ENCODE results near the gene SF3B2.
A peak's percentile ranks its signal among the peaks of the same experiment; 100 is the strongest.

SF3B2 gene

DNA sequence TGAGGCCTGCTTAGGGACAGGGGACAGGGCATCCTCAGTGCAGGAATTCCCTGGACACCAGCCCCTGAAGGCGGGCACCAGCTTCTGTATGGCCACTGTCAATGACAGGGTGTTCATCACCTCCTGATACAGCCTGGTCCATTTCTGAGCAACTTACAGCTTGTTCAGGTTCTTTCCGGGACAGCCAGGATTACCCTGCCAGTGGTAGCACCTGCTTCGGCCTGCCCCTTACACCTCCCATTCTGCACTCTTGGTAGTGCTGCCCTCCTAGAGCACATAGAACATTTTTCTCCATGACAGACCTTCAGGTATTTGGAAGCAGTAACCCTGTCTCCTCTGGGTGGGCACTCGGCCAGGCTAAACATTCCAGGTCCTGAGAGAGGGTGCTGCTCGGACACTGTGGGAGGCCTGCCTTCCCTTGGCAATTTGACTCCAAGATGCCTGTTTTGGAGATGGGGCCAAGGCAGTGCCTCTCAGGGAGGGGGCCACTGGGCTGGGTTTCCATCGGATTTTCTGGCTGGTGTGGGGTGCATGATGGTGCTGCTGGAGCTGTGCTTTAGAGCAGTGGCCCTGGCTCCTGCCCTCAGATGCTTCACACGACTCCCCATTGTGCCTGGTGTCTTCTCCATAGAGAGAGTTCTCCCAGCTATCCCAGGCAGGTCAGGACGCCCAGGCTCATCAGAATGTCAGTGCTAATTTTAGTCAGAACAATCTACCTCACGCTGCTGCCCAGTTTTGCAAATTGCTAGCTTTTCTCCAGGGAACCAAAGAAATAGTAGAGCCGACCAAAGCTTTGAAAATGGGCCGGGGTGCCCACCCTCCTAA, 4.4 kb upstream of the SF3B2 start:
- DNase-seq = no peak

DNA sequence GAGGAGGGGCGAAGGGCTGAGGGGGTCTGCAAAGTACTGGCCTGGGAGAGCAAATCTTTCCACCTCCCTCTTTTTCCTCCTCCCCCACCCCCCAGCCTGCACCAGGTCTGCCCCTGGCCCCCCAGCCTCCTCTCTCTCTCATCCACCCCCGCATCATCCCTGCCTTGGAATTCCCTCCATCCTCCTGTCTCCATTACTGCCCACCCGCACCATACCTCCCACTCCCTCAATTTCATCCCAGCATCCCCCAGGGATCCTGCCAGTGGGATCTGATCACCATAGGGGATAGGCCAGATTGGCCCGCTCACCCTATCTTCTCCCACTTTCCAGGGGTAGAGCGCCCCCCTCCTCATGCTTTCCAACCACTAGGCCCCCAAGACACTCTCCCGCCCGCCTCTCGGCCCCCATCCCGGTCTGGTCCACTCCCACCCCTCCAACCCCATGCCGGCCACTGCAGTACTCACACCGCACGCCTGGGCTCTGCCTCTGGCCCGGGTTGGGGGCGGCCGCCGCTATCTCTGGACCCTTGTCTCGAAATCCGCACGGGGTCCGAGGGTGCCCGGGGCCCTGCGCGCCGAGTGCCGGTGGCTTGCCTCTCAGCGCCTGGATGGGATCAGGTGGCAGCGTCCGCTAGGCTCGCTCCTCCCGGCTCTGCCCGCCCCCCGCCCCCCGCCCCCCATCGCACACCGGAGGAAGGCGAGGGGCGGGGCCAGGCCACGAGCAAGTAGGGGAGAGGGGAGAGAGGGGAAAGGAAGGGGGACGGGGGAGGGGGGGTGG, 3.4 kb upstream of the SF3B2 start, which contains the start of gene GAL3ST3:
Gene GAL3ST3 (minus strand): TSS at position 615 of the 777 bp plus-strand sequence. CDS start 3,746 bp downstream, outside the sequence.
- peak in 15 of 58 donors; percentile 3 to 53 (median 19) for DNase-seq

DNA sequence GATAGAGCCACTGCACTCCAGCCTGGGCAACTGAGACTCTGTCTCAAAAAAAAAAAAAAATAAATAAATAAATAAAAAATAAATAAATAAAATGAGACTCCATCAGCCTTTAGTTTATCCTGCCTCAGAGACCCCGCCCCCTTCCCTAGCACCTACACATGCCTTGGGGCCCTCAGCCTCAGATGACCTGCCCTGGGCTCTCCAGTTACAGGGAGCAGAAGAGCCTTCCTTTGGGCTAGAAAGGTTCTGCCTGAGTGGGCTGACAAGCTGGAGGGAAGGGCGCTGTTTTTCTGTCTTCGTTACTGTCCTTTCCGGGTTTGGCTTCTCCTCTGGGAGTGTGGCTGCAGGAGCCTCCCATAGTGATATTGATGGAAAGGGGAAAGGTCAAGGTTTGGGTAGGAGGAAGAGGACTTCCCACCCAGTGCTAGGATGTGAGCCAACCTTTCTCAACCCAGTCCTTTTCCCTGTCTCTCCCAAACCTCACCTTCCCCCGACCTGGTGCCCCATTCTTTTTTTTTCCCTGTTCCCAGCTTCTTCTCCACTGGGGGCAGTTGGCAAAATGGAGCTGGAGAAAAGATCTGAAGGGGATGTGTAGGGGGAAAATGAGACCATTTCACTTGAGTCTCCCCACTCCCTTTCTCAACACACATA, 1.5 kb upstream of the SF3B2 start:
- no peak for DNase-seq

DNA sequence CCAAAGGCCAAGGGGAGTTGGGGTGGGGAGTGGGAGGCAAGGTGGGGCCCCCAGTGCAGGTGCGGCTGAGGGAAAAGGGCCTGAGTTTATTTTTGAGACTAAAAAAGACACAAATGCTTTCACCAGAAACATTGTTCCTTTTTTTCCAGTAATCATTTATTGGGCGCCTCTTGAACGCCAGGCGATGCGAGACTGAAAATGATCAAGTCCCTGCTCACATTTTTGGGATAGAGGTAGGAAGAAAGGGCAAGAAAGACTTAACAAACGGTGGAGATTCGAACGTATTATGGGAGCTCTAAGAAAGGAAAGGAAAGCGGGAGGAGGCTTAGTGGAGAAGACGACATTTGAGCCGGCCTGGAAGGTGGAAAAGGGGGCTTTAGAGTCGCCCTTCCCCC, 796 bp upstream of the SF3B2 start:
- DNase-seq = no peak

DNA sequence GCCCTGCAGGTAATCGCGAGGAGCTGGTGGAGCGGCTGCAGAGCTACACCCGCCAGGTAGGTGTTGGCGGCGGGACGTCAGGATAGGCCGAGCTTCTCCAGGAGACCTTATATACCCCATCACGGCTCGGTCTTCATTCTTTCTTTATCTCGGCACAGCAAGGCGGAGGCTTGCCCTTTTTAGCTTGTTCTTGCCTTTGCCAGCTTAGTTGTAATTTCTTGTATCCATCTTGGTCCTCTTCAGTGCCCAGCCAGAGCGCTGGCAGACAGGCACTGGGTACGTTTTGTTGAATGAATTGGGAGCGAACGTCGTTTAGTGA, 459 bp downstream of the SF3B2 start:
- DNase-seq = no peak

DNA sequence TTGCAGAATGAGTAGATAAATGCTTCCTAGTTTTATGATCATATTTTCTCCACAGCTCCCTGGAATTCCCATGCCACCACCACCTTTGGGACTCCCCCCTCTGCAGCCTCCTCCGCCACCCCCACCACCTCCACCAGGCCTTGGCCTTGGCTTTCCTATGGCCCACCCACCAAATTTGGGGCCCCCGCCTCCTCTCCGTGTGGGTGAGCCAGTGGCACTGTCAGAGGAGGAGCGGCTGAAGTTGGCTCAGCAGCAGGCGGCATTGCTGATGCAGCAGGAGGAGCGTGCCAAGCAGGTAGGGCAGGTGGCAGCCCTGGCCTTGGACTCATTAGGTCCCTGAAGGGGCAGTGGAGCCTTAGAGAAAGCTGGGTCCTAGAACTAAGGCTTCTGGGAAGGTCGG, 2.9 kb downstream of the SF3B2 start:
- DNase-seq = no peak

DNA sequence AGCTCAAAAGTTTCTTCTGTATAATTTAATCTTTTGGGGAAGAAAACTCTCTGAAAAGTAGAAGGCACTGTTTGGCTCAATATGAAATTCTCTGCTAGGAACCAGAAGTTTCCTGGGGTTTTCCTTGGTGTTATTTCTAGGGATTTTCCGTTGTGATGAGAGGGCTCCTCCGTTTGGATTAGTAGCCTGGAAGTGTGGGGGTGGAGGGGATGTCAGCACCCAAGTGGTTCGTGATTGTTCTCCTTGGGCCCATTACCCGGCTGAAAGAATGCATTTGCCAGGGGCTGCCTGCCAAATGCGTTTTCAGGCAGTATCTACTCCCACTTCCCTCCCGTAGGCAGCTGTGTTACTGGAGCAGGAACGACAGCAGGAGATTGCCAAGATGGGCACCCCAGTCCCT, 4.3 kb downstream of the SF3B2 start:
- peak in 4 of 58 donors; percentile 5 to 36 (median 12) for DNase-seq

DNA sequence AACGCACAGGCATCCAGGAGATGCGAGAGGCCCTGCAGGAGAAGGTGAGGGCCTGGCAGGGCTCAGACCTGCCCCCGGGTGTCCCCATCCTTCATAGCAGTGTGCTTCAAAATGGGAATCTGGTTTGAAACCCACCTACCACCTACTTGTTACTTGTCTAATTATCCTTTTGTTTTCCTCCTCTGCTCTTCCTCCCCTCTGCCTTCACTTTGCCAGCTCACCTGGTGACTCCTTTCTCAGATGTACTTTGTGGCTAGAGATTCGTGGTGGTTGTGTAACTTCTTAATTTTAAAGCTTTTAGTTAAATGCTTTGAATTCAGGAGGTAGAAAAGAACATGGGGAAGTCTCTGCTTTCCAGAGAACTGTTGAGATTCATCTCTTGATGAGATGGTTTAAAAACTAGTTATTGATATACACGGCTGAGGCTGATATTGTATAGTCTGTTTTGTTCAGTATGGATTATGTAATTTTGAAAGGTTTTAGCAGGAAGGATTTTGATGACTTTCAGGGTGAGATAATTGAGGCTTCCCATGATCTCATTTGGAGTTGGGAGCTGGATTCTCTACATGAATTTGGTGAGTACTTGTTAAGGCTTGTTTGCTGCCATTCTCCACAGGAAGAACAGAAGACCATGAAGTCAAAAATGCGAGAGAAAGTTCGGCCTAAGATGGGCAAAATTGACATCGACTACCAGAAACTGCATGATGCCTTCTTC, 8.0 kb downstream of the SF3B2 start:
- no peak for DNase-seq

DNA sequence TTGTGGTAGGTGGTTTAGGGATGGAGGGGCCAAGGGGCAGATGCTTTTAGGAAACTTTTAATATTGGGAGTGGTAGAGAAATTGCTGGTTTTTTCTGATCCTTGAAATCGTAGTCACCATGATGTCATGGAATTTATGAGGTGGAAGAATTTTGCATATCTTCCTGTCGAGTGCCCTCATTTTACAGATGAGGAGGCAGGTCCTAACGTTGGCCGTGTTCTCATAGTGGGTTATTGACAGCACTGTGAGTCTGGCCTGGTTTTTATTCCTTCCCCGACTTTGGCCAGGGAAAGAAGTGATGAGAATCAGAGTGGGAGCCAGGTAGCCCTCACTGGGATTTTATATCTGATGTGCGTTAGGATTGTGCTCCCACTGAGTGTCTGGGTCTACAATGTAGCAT, 9.1 kb downstream of the SF3B2 start:
- no peak for DNase-seq

DNA sequence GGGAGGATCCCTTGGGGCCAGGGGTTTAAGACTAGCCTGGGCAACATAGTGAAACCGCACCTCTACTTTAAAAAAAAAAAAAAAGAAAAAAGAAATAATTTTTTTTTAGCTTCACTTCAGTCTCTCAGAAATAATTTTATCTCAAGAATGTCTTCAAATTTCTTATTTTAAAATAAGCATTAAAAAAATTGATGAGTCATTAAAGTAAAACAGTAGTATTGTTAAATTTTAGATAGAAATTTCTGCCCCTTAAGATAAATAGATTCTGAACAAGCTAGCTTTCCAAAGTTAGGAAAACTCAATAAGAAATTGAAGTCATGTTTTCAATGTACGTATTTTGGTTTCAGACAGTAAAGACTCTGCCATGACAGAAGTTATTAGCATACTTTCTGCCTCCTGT, 10.2 kb downstream of the SF3B2 start:
- DNase-seq = no peak

DNA sequence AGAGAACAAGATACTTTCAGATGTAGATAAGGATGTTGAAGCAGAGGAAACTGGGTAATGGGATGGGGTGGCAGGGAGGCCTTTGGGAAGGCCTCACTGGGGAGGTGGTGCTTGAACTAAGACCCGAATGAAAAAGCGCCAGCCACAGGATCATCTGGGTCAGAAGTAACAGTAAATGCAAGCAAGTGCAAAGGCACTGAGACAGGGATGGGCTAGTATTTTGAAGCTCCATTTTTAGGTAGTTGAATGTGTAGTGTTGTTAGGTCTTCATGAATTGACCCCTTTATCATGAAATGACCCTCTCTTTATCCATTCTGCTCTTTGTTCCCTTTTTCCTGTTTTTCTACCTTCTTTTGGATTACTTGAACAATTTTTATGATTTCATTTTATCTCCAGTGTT, 11.7 kb downstream of the SF3B2 start:
- DNase-seq = no peak

DNA sequence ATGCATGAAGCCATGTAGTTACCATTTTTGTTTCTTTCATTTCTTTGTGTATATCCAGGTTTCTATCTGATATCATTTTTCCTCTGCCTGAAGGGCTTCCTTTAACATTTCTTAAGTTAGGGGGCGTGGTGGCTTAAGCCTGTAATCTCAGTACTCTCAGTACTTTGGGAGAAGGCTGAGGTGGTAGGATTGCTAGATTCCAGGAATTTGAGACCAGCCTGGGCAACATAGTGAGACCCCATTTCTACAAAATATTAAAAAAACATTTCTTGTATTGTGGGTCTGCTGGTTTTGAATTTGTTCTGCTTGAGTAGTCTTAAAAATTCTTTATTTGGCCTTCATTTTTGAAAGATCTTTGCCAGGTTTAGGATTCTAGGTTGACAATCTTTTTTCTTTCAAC, 12.4 kb downstream of the SF3B2 start:
- DNase-seq = no peak

DNA sequence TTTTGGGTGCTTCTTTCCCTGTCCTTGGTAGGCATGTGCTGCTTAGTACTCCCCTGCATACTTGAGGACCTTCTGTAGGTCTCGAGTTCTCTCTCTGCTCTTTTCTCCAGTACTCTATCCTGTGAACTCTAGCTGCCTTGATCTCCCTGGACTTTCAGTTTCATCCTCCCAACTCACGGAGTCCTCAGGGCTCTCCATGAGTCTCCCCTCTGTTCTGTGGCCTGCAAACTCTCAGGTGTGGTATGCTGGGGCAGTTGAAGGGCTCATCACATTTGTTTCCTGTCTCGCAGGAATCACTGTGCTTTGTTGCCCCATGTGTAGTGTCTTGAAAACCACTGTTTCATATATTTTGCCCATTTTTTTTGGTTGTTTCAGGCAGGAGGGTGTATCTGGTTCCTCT, 14.6 kb downstream of the SF3B2 start:
- no peak for DNase-seq

DNA sequence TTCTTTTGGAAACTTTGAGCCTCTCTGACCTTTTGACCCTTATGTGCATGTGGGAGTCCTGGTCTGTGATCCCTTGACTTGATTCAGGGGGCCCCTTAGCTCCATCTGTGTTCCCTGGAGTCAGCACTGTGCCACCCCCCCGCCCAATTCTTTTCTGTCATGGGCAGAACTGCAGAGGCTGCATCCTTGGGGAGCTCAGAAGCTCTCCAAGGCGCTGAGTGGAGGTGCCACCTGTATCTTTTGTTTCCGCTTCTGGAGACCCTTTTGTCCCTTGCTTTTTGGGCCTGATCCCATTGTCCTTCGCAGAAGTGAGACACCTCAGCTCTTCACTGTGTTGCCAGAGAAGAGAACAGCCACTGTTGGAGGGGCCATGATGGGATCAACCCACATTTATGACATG, 15.5 kb downstream of the SF3B2 start:
- no peak for DNase-seq

DNA sequence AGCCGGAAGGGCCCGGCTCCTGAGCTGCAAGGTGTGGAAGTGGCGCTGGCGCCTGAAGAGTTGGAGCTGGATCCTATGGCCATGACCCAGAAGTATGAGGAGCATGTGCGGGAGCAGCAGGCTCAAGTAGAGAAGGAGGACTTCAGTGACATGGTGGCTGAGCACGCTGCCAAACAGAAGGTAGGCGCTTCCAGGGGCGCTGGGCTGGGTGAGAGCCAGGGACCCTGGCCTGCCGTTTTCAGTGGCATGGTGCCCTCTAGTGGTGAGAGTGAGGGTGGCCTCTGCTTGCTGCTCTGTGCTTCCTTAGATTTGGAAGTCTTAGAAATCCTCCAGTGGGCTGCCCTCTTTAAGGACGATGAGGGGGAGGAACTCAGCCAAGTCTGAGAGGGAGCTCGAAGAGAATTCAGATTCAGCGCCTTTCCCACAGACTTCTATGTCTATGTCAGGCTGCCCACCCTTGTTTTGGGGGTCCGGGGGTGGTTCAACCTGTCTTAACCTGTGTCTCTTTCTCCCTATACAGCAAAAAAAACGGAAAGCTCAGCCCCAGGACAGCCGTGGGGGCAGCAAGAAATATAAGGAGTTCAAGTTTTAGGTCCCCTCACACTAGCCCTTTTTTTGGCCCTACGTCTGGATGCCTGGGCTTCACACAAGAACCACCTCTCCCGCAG, 16.1 kb downstream of the SF3B2 start:
- DNase-seq = peak in 47 of 58 donors; percentile 12 to 79 (median 45)

DNA sequence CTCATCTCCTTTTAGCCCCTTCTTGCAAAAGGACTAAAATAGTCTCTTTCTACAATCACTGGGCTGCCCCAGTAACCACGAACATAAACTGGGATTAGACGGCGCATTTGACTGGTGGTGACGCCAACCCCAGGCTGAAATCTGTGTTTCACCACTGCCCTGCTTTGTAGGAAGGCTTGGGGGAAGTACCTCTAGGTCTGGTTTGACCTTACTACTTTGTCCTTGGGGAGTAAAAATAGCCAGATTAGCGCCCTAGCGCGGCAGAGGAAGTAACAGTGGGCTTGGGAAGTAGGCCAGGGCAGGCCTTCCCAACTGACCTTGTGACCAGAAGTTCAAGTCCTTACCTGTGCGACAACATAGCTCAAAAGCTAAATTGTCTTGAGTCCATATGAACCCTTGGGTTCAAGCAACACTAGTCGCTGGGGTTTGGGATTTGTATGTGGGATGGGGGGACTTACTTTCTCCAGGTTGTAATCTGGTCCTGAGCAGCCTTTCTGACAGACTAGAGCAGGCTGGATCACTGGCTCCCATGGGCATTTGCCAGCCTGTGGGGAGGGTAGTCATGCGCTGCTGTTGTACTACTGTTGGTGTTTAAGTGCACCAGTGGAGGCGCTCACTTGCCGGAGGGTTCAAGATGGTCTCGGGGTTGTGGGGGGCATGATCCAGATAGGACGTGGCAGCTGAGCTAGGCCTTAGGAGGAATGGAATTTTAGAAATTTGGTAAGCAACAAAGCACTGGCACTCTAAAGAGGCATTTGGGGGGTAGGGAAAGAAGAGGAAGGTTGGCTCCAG, 17.0 kb downstream of the SF3B2 start:
- DNase-seq = peak in 35 of 58 donors; percentile 26 to 70 (median 52)

DNA sequence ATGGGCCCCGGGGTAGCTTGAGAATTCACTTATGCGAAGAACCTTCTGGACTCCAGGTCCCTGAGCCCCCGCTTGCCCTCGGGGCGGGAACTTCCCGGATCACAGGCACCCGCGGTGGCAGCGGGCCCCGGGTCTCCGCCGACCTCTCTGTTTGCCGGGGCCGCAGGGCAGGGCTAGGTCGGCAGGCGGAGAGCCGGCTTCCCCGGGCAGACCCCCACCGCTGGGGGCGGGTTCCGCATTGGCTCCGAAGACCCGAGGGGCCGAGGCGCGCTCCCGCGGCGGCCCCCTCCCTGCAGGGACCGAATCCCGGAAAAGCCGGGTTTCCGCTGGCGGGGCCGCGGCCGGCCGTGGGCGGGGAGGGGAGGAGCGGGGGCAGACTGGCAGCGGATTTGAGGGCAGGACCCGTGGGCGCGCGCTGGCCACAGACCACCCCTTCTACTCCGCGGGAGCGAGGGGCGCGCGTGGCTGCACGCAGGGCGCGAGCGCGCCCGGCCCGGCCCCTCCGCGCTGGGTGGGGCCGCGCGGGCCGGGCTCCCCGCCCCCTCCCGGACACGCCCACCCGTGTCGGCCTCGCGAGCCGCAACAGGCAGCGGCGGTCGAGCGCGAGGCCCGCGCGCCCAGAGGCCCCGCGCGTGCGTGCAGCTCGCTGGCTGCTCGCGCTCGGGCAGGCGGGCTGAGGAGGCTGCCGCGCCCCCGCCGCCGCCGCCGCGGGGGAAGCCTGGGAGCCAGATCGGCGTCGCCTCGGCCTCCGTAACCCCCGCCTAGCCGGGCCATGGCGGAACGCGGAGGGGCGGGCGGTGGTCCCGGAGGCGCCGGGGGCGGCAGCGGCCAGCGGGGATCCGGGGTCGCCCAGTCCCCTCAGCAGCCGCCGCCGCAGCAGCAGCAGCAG, 17.8 kb downstream of the SF3B2 start, which contains the start of gene PACS1:
Gene PACS1 (plus strand): TSS at position 558 of the 889 bp plus-strand sequence. CDS start 215 bp downstream, at position 773.
- peak in 52 of 58 donors; percentile 28 to 92 (median 66) for DNase-seq

DNA sequence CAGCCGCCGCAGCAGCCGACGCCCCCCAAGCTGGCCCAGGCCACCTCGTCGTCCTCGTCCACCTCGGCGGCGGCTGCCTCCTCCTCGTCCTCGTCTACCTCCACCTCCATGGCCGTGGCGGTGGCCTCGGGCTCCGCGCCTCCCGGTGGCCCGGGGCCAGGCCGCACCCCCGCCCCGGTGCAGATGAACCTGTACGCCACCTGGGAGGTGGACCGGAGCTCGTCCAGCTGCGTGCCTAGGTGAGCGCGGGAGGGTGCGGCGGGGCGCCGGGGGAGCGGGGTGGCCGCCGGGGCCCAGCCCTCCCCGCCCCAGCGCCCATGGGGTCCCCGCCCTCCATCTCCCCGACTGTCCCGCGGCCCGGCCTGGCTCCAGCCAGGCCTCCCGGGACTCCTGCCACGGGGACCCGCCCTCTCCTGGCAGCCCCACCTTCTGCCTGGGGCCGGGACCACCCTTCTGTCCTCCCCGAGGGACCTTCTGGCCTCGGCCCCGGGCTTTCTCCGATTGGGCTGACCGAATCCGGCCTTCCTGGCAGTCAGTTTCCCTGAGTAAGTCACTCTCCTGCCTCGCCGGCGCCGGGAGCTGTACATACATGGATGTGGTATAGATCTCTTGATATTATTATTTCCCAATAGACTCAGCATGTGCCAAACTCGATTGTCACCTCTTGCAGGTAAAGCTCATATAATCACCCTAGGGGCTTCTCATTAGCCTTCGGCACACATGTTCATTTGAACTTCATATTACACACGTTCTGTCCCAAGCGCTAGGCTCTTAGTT, 18.6 kb downstream of the SF3B2 start:
- DNase-seq = peak in 18 of 58 donors; percentile 11 to 41 (median 30)

Measured in anterior cingulate cortex (tissue), 58 donors.